ENCODE measurements around the gene TYMP.

- TF ChIP-seq POLR2AphosphoS5 (IDR thresholded peaks at IDR 0.05; ENCODE audit: low read depth, low read length), result no peak
- no peak for TF ChIP-seq POLR2A (IDR thresholded peaks at IDR 0.05; ENCODE audit: low read depth, low read length)
Measured at GRCh38 chr22:50525858-50526107, 4.0 kb downstream of the TYMP start.
